Calu3 (cell line): Measurements from ENCODE around the gene CALN1. TPM values are rescaled to one million over a fixed set of nuclear protein-coding genes. Genes with fewer than 3 reads are reported as not detected.
"Not testable (repeated sequence)": the region's sequence is repeated elsewhere in the genome, so short reads cannot be mapped to it uniquely, and the experiment has no call there.

ENCODE experiments used
- BruUV-seq: library from RNA; stranded (reverse); fragments of 400-500 nt; replicated peaks from 2 replicates; lab custom pipeline; 2021; lab: Mats Ljungman, UMichigan
- CTCF ChIA-PET: fragments of 300-600 bp; sonication (Branson Sonifier 250); formaldehyde crosslinking; loops from one replicate; lab custom pipeline; 2022; ENCODE audit warnings: antibody characterized with exemption; lab: Charles Lee
- DNase-seq: peaks from one replicate; pipeline ENCODE4 v3.0.0; 2022
- H3K27ac Mint-ChIP-seq: one replicate; pipeline ENCODE4 v1.8.0; 2022; ENCODE audit warnings: mixed read lengths; ENCODE audit not compliant: unreplicated experiment
- H3K27me3 Mint-ChIP-seq: one replicate; pipeline ENCODE4 v1.8.0; 2022; ENCODE audit warnings: mixed read lengths; ENCODE audit not compliant: unreplicated experiment
- H3K36me3 Mint-ChIP-seq: one replicate; pipeline ENCODE4 v1.8.0; 2022; ENCODE audit warnings: mild to moderate bottlenecking, moderate library complexity, mixed read lengths; ENCODE audit not compliant: insufficient read depth, unreplicated experiment
- H3K4me1 Mint-ChIP-seq: one replicate; pipeline ENCODE4 v1.8.0; 2022; ENCODE audit warnings: mild to moderate bottlenecking, low read depth, mixed read lengths; ENCODE audit not compliant: unreplicated experiment
- H3K4me3 Mint-ChIP-seq: one replicate; pipeline ENCODE4 v1.8.0; 2022; ENCODE audit warnings: mild to moderate bottlenecking, low read depth, moderate library complexity, mixed read lengths; ENCODE audit not compliant: unreplicated experiment
- H3K9me3 Mint-ChIP-seq: one replicate; pipeline ENCODE4 v1.8.0; 2022; ENCODE audit warnings: low read depth, mixed read lengths; ENCODE audit not compliant: unreplicated experiment
- CTCF ChIP-seq: fragments of 200-600 bp; IDR thresholded peaks from one replicate; pipeline ENCODE4 v1.8.0; 2022; ENCODE audit warnings: antibody characterized with exemption; ENCODE audit not compliant: unreplicated experiment
- intact Hi-C: fragments of 100-400 bp; cut with micrococcal nuclease; formaldehyde crosslinking; loops from one replicate; pipeline ENCODE4 v1.10.0; 2022; ENCODE audit not compliant: unreplicated experiment
- total RNA-seq: library from RNA; stranded (reverse); gene quantifications from 2 replicates; pipeline ENCODE4 v1.2.3, GENCODE V29; 2022

The CALN1 gene
- total RNA-seq, 1 experiment from 2014 or later, result not detected

- BruUV-seq, result no TSS peak
- CTCF ChIA-PET, result no interaction called here
- Mint-ChIP-seq H3K27me3 (no peaks in the 10 kb centered on the region), H3K27ac (no peak overlapping the region), H3K4me3 (no peak overlapping the region), H3K36me3 (no peaks in the 10 kb centered on the region), H3K9me3 (peaks cover 10% of the 10 kb centered on the region), H3K4me1 (no peaks in the 10 kb centered on the region)
- no peak for DNase-seq
- intact Hi-C loops, result no loop called here
- no peak for TF ChIP-seq CTCF
Observed at GRCh38 chr7:72211175-72211574, 201.0 kb downstream of the CALN1 start.

GRCh38 chr7:72209006-72209405, 203.1 kb downstream of the CALN1 start:
- BruUV-seq, H3K4me1 Mint-ChIP-seq, H3K4me3 Mint-ChIP-seq, H3K36me3 Mint-ChIP-seq, CTCF ChIA-PET, intact Hi-C loops, H3K27me3 Mint-ChIP-seq, H3K27ac Mint-ChIP-seq, DNase-seq: not testable (repeated sequence)
- peaks cover 13% of the 10 kb centered on the region for H3K9me3 Mint-ChIP-seq

GRCh38 chr7:72196176-72196575, 216.0 kb downstream of the CALN1 start:
- CTCF ChIA-PET, result no interaction called here
- no peak overlapping the region for H3K27ac Mint-ChIP-seq
- DNase-seq, result no peak
- no peak for TF ChIP-seq CTCF
- H3K27me3 Mint-ChIP-seq, result no peaks in the 10 kb centered on the region
- H3K4me3 Mint-ChIP-seq, result no peak overlapping the region
- no peaks in the 10 kb centered on the region for H3K4me1 Mint-ChIP-seq
- H3K9me3 Mint-ChIP-seq, result peaks cover 2% of the 10 kb centered on the region
- intact Hi-C loops, result no loop called here
- H3K36me3 Mint-ChIP-seq, result no peaks in the 10 kb centered on the region
- BruUV-seq, result no TSS peak

GRCh38 chr7:72190919-72191318, 221.2 kb downstream of the CALN1 start:
- no peak overlapping the region for H3K4me3 Mint-ChIP-seq
- intact Hi-C loops, result no loop called here
- TF ChIP-seq CTCF, result no peak
- CTCF ChIA-PET, result no interaction called here
- no TSS peak for BruUV-seq
- H3K27ac Mint-ChIP-seq, result no peak overlapping the region
- H3K27me3 Mint-ChIP-seq, result no peaks in the 10 kb centered on the region
- no peak for DNase-seq
- H3K4me1 Mint-ChIP-seq, result no peaks in the 10 kb centered on the region
- H3K36me3 Mint-ChIP-seq, result no peaks in the 10 kb centered on the region
- H3K9me3 Mint-ChIP-seq, result no peaks in the 10 kb centered on the region

GRCh38 chr7:72190146-72190545, 222.0 kb downstream of the CALN1 start:
- TF ChIP-seq CTCF, result no peak
- no peaks in the 10 kb centered on the region for H3K4me1 Mint-ChIP-seq
- H3K27me3 Mint-ChIP-seq, result no peaks in the 10 kb centered on the region
- CTCF ChIA-PET, result no interaction called here
- H3K9me3 Mint-ChIP-seq, result peaks cover under 1% of the 10 kb centered on the region
- no peak overlapping the region for H3K4me3 Mint-ChIP-seq
- H3K27ac Mint-ChIP-seq, result no peak overlapping the region
- DNase-seq, result no peak
- intact Hi-C loops, result no loop called here
- no TSS peak for BruUV-seq
- H3K36me3 Mint-ChIP-seq, result no peaks in the 10 kb centered on the region
